Ascending aorta (tissue), 2 donors: ENCODE data around the gene REEP6. TPM values are rescaled to one million over a fixed set of nuclear protein-coding genes. Genes with fewer than 3 reads are reported as not detected.

ENCODE experiments used
- DNase-seq, 2 donors: peaks; one replicate each; pipeline ENCODE4 v3.0.0-alpha.2; 2019; ENCODE audit warnings: low spot score in 2 of 2
- H3K27ac ChIP-seq, 2 donors: fragments of 200-600 bp; sonication (generic); one replicate each; pipeline ENCODE4 v1.5.1; 2016 to 2017; ENCODE audit warnings: mild to moderate bottlenecking in 1 of 2
- H3K27me3 ChIP-seq: fragments of 200-600 bp; sonication (generic); one replicate; pipeline ENCODE4 v1.5.1; 2017
- H3K36me3 ChIP-seq, 2 donors: fragments of 200-600 bp; sonication (generic); one replicate each; pipeline ENCODE4 v1.5.1; 2016
- H3K4me1 ChIP-seq, 2 donors: fragments of 200-600 bp; sonication (generic); one replicate each; pipeline ENCODE4 v1.5.1; 2016 to 2017; ENCODE audit warnings: mild to moderate bottlenecking in 1 of 2
- H3K4me3 ChIP-seq, 2 donors: fragments of 200-600 bp; sonication (generic); one replicate each; pipeline ENCODE4 v1.5.1; 2016 to 2017; ENCODE audit warnings: mild to moderate bottlenecking in 1 of 2
- H3K9me3 ChIP-seq, 2 donors: fragments of 200-600 bp; sonication (generic); one replicate each; pipeline ENCODE4 v1.5.1; 2016
- CTCF ChIP-seq, 3 experiments: fragments of 200-600 bp in 2 of 3; fragments of 450-650 bp in 1 of 3; sonication (generic) in 2 of 3; IDR thresholded peaks; one replicate each; pipeline ENCODE4 v1.5.1; 2016 to 2019; ENCODE audit warnings: antibody characterized with exemption in 3 of 3, mild to moderate bottlenecking in 1 of 3, moderate library complexity in 1 of 3
- intact Hi-C: fragments of 100-400 bp; cut with DNase I; formaldehyde crosslinking; loops from one replicate; pipeline ENCODE4 v1.15.1; 2023
- total RNA-seq: library from RNA; depleted of rRNA; stranded (reverse); fragments of >200 nt; gene quantifications from one replicate; pipeline ENCODE4 v1.1.0, GENCODE V29; 2016

The REEP6 gene
- total RNA-seq, 1 donor from 2014 or later = 3.2 TPM

GRCh38 chr19:1507192-1507660 is 16.2 kb downstream of the REEP6 start:
- intact Hi-C loops = loop anchor here (1.0 kb wide), 1 partner anchor 17 kb away; the partner anchor contains the start of gene PCSK4
- DNase-seq = no peak
- H3K4me3 ChIP-seq = peak overlapping the region in 1 of 2 donors; percentile 66
- no peaks in the 10 kb centered on the region for H3K9me3 ChIP-seq
- peak overlapping the region; percentile 83 to 96 for H3K27ac ChIP-seq
- H3K4me1 ChIP-seq = peaks cover 0 to 13% of the 10 kb centered on the region in 2 donors
- peaks cover 13% of the 10 kb centered on the region for H3K27me3 ChIP-seq
- TF ChIP-seq CTCF (IDR thresholded peaks at IDR 0.05) = no peak
- H3K36me3 ChIP-seq = no peaks in the 10 kb centered on the region

- TF ChIP-seq CTCF (IDR thresholded peaks at IDR 0.05) = no peak
- Histone ChIP-seq H3K9me3 (no peaks in the 10 kb centered on the region), H3K27ac (peak overlapping the region; percentile 83 to 96), H3K27me3 (peaks cover 12% of the 10 kb centered on the region), H3K4me3 (peak overlapping the region; percentile 14 to 66), H3K4me1 (peaks cover 6 to 15% of the 10 kb centered on the region in 2 donors), H3K36me3 (no peaks in the 10 kb centered on the region)
- DNase-seq = peak; percentile 70 to 95
- intact Hi-C loops = loop anchor here (1.0 kb wide), 2 partner anchors 18 to 29 kb away; partner anchors contain the start of genes C19orf25 and PCSK4
Observed at GRCh38 chr19:1507763-1508506, 17.0 kb downstream of the REEP6 start.

GRCh38 chr19:1508507-1508856 is 17.5 kb downstream of the REEP6 start:
- H3K4me3 ChIP-seq = peak overlapping the region; percentile 14 to 66
- H3K27me3 ChIP-seq = peaks cover 7% of the 10 kb centered on the region
- no peaks in the 10 kb centered on the region for H3K36me3 ChIP-seq
- peaks cover 9 to 11% of the 10 kb centered on the region in 2 donors for H3K4me1 ChIP-seq
- DNase-seq = no peak
- no peak for TF ChIP-seq CTCF (IDR thresholded peaks at IDR 0.05)
- peak overlapping the region in 1 of 2 donors; percentile 96 for H3K27ac ChIP-seq
- intact Hi-C loops = loop anchor here (1.0 kb wide), 1 partner anchor 29 kb away; the partner anchor contains the start of gene C19orf25
- H3K9me3 ChIP-seq = no peaks in the 10 kb centered on the region

- no peak for DNase-seq
- intact Hi-C loops = loop anchor here (5.0 kb wide), 1 partner anchor 73 kb away; the partner anchor contains the start of gene RPS15
- H3K27me3 ChIP-seq = no peaks in the 10 kb centered on the region
Observed at GRCh38 chr19:1509602-1510441, 18.8 kb downstream of the REEP6 start.

More at GRCh38 chr19:1509602-1510441, 18.8 kb downstream of the REEP6 start:
- Histone ChIP-seq H3K27ac (peak overlapping the region in 1 of 2 donors; percentile 38), H3K4me3 (no peak overlapping the region), H3K4me1 (peaks cover 9 to 11% of the 10 kb centered on the region in 2 donors), H3K9me3 (no peaks in the 10 kb centered on the region), H3K36me3 (no peaks in the 10 kb centered on the region)
- no peak for TF ChIP-seq CTCF (IDR thresholded peaks at IDR 0.05)
